GDM1 (cell line): ENCODE results near the gene LSS.
A peak's percentile ranks its signal among the peaks of the same experiment; 100 is the strongest.
"Not testable (repeated sequence)": the region's sequence is repeated elsewhere in the genome, so short reads cannot be mapped to it uniquely, and the experiment has no call there.

Experiments used
- DNase-seq: peaks from one replicate; lab custom pipeline; 2025; lab: John Stamatoyannopoulos, UW

LSS gene

DNA sequence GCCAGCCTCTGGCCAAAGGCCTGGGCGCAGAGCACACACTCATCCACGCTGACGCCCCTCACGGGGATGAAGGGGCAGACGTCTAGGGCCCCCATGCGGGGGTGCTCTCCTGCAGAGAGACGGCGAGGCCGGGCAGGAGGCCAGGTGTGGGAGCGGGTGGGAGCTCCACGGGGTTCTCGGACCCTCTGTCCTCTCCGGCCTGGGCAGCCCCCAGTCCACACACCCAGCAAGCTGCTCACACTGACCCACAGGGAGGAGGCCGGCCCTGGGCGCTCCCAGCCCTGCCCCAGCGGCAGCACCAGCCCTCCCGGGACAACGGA lies 75.7 kb downstream of the LSS start:
- no peak for DNase-seq

DNA sequence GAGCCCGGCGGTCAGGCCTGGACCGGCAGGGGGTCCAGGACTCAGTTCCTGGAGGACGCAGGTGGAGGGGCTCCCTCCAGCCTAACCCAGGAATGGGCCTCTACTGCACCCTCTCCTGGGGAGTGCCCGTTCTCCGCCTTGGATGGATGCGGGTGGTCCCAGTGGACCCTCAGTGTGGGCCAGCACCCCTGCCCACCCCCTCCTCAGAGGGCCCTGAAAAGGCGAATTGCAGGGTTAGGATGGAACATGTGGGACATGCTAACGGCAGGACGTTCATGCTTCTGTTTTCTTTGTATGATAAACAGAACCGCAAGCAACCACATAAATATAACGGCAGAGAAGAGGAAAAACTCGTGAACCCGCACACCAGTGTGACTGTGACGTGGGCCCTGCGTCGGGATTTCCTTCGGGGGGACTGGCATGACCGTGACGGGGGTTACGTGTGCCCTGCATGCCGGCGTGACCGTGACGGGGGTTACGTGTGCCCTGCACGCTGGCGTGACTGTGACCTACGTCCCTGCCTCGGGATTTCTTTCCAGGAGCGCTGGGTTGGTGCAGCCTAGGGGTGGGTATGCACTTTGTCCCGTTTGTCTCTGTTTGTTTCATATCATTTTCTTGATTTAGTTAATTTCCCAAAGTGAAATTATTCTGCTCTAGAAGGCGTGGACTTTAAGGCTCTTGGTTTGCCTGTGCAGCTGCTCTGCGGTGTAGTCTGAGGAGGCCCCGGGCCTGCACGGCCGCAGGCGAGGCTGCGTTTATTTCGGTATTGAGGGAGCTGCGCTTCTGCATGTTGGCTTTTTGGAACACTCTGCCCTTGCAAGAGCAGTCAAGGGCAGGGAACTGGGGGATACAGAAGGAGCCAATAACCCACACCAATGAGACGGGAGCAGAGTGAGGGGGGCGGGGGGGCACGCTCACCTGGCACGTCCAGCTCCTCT lies 76.3 kb downstream of the LSS start:
- DNase-seq = no peak

GRCh38 chr21:46151261-46151988 lies 77.1 kb downstream of the LSS start:
- no peak for DNase-seq

DNA sequence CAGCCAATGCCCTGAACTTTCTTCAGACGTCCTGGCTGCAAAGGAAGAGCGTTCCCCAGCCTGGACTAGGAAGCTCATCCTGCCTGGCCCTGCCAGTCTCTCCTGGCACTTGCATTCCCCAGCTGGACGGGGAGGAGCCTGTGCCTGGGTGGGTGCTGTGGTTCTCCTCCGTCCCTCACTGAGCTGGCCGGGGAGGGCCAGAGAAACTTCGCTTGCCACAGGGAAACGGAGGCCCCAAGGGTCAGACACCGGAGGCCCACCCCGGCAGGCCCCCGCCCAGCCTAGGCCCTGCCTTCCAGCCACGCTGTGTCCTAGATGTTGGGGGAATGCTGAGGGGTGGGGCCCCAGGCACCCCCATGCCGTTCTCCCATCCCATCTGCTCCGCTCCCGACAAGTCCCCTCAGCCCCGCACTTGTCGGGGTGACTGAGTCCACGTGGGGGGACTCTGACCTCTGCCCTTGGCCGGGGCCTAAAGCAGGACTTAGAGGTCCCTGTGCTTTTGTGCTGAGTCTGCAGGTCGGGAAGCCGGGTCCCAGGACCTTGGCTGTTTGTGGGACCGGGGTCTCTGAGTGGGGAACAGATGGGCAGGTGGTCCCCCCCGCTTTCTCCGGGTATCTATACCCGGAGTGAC lies 78.0 kb downstream of the LSS start:
- no peak for DNase-seq

DNA sequence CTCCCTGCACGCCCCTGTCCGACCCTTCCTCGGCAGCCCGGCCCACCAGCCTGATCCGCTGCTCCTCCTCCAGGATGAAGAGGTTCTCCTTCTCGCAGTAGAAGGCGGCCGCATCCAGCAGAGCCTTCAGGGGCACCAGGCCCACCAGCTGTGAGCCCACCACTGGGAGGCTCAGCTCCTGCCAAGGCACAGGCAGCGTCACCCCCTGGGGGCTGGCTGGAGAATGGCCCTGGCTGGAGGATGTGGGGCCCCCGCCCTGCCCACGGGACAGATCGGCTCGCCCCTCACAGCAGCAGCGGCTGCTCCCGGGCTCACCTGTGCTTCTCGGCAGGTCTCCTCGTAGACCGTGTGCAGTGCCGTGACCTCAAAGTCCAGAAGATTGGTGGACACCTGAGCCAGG lies 78.5 kb downstream of the LSS start:
- no peak for DNase-seq

GRCh38 chr21:46149205-46149901 lies 79.2 kb downstream of the LSS start:
- no peak for DNase-seq

GRCh38 chr21:46148106-46148505 lies 80.5 kb downstream of the LSS start:
- no peak for DNase-seq

DNA sequence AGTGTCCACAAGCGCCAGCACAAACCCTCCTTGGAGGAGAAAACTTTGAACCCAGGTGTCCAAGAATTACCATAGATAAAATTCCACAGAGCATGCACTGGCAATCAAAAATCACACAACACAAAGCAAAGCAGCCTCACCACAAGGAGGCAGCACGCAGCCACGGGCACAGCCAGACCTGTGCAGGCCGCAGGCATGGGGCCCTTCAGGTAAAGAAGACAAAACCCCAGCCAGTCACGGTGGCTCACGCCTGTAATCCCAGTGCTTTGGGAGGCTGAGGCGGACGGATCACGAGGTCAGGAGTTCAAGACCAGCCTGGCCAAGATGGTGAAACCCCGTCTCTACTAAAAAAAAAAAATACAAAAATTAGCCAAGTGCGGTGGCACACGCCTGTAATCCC lies 81.1 kb downstream of the LSS start:
- peak; percentile 20 for DNase-seq

GRCh38 chr21:46146856-46147255 lies 81.7 kb downstream of the LSS start:
- DNase-seq = no peak

DNA sequence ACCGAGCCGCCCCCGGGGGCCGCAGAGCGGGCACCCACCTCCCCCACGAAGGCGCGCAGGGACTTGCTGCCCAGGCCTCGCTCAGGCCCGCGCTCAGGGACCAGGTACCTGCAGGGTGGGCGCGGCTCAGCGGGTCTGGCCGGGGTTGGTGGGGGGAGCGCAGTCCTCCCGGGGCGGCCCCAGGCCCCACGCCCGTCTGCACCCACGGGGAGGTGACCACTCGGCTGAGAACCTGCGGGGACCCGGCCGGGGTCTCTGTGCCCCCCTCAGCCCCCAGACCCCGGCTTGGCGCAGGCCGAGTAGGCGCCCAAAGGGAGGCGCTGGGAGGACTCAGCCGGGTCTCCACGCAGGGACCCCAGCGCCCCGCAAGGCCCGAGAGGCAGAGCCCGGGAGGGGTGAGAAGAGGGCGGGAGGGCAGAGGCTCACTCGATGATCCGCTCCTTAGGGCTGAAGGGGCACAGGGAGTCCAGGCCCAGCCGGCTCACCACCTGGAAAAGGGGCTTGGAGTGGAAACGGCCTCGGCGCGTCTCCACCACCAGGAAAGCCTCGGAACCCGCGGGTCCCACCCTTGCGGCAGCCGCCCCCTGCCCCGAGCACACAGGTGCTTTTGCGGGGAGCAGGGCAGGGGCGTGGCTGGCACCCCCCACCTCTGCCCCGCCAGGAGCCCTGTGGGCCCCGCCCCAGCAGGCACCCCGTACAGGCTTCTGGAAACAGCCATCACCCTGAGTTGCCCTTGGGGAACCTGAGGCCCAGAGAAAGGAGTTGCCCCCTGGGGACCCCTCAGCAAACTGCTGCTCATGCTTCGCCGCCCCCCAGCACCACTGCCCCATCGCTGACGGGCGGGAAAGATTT lies 82.5 kb downstream of the LSS start:
- DNase-seq = no peak

DNA sequence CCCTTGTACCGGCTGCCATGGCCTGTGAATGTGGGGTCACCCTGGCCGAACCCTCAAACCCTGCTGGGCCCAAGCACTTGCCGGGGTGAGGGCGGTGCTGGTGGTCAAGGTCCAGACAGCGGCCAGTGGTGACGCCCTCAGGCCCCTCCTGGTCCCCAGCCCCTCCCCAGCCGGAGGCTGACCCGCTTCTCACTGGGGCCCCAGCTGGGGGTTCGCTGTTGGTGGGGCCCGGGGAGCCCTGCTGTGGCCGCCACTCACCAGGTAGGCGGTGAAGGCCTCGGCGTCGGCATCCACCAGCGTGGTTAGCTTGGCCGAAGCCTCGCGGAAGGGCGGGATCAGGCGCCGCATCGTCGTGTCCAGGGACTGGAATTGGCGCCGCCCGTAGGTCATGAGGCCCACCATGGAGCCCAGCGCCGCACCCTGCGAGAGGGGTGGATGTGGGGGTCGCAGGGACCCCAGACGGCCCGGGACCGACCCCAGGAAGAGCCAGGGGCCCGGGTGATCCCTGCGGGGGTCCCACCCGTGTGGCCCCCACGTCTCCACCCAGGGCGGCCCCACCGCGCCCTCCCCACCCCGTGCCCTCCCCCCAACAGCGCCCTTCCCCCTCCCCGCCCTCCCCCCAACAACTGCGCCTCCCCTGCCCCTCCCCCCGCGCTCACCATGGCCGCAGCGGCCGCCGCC lies 83.3 kb downstream of the LSS start:
- no peak for DNase-seq

GRCh38 chr21:46144464-46145070 lies 84.0 kb downstream of the LSS start:
- DNase-seq = no peak

- DNase-seq = no peak
These were observed 85.7 kb downstream of the LSS start for GRCh38 chr21:46142582-46143473.

DNA sequence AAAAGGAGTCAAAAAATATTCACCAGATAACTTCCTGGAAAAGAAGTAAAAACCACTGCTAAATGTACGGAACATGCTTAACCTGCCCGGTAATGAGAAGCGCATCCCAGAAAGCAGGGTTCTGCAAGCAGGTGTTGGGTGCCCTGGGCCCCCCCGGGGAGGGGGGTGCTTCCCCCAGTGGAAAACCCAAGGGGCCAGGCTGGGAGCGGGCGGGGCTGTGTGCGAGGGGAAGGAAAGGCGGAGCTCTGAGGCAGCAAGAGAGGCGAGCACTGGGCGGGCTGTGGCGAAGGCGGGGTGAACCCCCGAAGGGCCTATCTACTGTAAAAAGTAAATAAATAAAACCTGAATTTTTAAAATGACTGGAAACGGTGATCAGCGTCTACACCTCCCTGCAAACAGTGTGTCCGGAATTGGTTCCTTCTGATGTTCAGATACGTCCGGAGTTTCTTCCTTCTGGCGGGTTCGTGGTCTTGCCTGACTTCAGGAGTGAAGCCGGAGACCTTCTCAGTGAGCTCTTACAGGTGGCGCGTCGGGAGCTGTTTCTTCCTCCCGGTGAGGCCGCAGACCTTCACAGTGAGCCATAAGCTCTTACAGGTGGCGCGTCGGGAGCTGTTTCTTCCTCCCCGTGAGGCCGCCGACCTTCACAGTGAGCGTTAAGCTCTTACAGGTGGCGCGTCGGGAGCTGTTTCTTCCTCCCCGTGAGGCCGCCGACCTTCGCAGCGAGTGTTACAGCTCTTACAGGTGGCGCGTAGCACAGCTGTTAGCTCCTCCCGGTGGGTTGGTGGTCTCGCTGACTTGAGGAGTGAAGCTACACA lies 86.6 kb downstream of the LSS start:
- DNase-seq = no peak

DNA sequence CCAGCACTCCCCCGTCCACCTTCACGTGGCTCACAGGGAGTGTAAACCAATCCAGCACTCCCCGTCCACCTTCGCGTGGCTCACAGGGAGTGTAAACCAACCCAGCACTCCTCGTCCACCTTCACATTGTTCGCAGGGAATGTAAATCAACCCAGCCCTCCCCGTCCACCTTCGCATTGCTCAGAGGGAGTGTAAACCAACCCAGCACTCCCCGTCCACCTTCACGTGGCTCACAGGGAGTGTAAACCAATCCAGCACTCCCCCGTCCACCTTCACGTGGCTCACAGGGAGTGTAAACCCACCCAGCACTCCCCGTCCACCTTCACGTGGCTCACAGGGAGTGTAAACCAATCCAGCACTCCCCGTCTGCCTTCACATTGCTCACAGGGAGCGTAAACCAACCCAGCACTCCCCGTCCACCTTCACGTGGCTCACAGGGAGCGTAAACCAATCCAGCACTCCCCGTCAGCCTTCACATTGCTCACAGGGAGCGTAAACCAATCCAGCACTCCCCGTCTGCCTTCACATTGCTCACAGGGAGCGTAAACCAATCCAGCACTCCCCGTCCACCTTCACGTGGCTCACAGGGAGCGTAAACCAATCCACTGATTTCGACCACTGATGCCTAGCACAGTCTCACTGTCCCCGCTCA lies 88.1 kb downstream of the LSS start:
- DNase-seq = not testable (repeated sequence)

DNA sequence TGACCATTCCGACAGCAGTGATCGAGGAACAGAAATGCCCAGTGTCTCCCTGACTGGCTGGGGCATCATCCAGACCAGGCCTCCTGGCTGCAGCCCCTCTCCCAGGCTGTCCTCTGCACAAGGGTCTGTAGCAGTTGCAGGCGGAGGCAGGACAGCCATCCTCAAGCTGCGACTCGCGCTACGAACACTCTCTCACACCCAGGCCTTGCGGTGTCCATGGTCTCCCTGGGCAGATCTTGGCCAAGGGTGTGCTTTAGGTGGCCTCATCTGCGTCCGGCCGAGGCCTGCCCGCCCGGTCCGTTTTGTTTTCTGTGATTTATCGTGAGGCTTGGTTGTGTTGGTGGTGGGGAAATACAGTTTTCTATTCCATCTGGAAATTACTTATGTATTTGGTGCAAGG lies 88.9 kb downstream of the LSS start:
- no peak for DNase-seq

- no peak for DNase-seq
These were observed 90.1 kb downstream of the LSS start for GRCh38 chr21:46138383-46138970.
